Medulla oblongata (tissue), 1 donor: Measurements from ENCODE around the gene POU4F1.
A peak's percentile ranks its signal among the peaks of the same experiment; 100 is the strongest.
"Not testable (repeated sequence)": the region's sequence is repeated elsewhere in the genome, so short reads cannot be mapped to it uniquely, and the experiment has no call there.

Experiments used
- DNase-seq: peaks from one replicate; pipeline ENCODE4 v3.0.0-alpha.2; 2015; ENCODE audit errors: extremely low spot score

POU4F1 gene

GRCh38 chr13:78603240-78603957, at the start of gene POU4F1:
POU4F1 (minus strand) TSS chr13:78603552; CDS start chr13:78603326, 226 bp downstream.
- DNase-seq, result peak; percentile 20

- DNase-seq, result no peak
These were observed 49.3 kb upstream of the POU4F1 start for GRCh38 chr13:78652651-78653050.

GRCh38 chr13:78650717-78651083, 47.3 kb upstream of the POU4F1 start:
- DNase-seq, result no peak

- no peak for DNase-seq
These were observed 46.8 kb upstream of the POU4F1 start for GRCh38 chr13:78649997-78650716.

- DNase-seq, result not testable (repeated sequence)
These were observed 43.8 kb upstream of the POU4F1 start for GRCh38 chr13:78647109-78647678.

- DNase-seq, result no peak
These were observed 34.9 kb upstream of the POU4F1 start for GRCh38 chr13:78638216-78638615.

- no peak for DNase-seq
These were observed 33.1 kb upstream of the POU4F1 start for GRCh38 chr13:78636495-78636894.

GRCh38 chr13:78632996-78633395, 29.6 kb upstream of the POU4F1 start:
- no peak for DNase-seq

- DNase-seq, result no peak
These were observed 27.7 kb upstream of the POU4F1 start for GRCh38 chr13:78631077-78631476.

- DNase-seq, result no peak
These were observed 27.2 kb upstream of the POU4F1 start for GRCh38 chr13:78630511-78630910.

GRCh38 chr13:78625384-78625783, 22.0 kb upstream of the POU4F1 start:
- DNase-seq, result no peak

GRCh38 chr13:78623132-78623531, 19.8 kb upstream of the POU4F1 start:
- no peak for DNase-seq

- DNase-seq, result no peak
These were observed 17.7 kb upstream of the POU4F1 start for GRCh38 chr13:78620936-78621470.

GRCh38 chr13:78618411-78618810, 15.1 kb upstream of the POU4F1 start:
- no peak for DNase-seq

- DNase-seq, result no peak
These were observed 7.7 kb upstream of the POU4F1 start for GRCh38 chr13:78611040-78611439.

- no peak for DNase-seq
These were observed 7.1 kb upstream of the POU4F1 start for GRCh38 chr13:78610381-78610883.

GRCh38 chr13:78609464-78610205, 6.3 kb upstream of the POU4F1 start:
- DNase-seq, result no peak

- no peak for DNase-seq
These were observed 5.5 kb upstream of the POU4F1 start for GRCh38 chr13:78608688-78609463.

- DNase-seq, result no peak
These were observed 4.9 kb upstream of the POU4F1 start for GRCh38 chr13:78608252-78608687.

- DNase-seq, result no peak
These were observed 4.3 kb upstream of the POU4F1 start for GRCh38 chr13:78607409-78608251.
